ENCODE data around the gene IRAK4. TPM values are rescaled to one million over a fixed set of nuclear protein-coding genes. Genes with fewer than 3 reads are reported as not detected.

The IRAK4 gene
- total RNA-seq, 1 experiment from 2014 or later, result 15.3 TPM

DNA sequence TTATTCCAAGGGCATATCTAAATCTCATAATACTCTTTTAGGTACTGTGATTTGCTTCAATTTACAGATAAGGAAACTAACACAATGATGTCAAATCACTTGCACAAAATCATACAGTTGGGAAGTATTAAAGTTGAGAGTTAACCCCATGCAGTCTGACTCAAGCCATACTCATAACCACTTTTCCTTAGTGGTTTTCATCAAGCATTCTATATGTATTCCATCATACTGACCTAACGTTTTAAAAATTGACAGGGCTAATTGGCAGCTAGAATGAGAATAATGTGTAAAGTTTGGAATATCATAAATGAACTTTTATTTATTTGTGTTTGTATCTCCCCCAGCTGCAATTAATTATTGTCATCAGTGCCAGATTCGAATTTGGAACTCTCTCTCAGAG, 21.1 kb upstream of the IRAK4 start:
- H3K27me3 Mint-ChIP-seq (ENCODE audit: insufficient read depth, unreplicated experiment), result no peaks in the 10 kb centered on the region
- Histone ChIP-seq H3K4me3 (ENCODE audit: low read depth, low read length) (no peak overlapping the region), H3K27me3 (replicated peaks; ENCODE audit: control insufficient read depth, insufficient read depth, low read length) (no peaks in the 10 kb centered on the region), H3K36me3 (ENCODE audit: control insufficient read depth, insufficient read depth, low read length) (peaks cover 1% of the 10 kb centered on the region; the same call in 1 of the 2 replicates), H3K4me1 (no peaks in the 10 kb centered on the region), H3K9me3 (no peaks in the 10 kb centered on the region)
- POLR2A ChIA-PET, result no interaction called here
- BruUV-seq (replicated peaks), result no TSS peak
- no peak overlapping the region for H3K4me3 Mint-ChIP-seq (ENCODE audit: unreplicated experiment)
- H3K36me3 Mint-ChIP-seq (ENCODE audit: insufficient read depth, unreplicated experiment), result peaks cover 44% of the 10 kb centered on the region
- no peak for DNase-seq
- TF ChIP-seq, protein P1, sequence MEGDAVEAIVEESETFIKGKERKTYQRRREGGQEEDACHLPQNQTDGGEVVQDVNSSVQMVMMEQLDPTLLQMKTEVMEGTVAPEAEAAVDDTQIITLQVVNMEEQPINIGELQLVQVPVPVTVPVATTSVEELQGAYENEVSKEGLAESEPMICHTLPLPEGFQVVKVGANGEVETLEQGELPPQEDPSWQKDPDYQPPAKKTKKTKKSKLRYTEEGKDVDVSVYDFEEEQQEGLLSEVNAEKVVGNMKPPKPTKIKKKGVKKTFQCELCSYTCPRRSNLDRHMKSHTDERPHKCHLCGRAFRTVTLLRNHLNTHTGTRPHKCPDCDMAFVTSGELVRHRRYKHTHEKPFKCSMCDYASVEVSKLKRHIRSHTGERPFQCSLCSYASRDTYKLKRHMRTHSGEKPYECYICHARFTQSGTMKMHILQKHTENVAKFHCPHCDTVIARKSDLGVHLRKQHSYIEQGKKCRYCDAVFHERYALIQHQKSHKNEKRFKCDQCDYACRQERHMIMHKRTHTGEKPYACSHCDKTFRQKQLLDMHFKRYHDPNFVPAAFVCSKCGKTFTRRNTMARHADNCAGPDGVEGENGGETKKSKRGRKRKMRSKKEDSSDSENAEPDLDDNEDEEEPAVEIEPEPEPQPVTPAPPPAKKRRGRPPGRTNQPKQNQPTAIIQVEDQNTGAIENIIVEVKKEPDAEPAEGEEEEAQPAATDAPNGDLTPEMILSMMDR (IDR thresholded peaks at IDR 0.05; ENCODE audit: insufficient read depth in 1 of 2, low read depth in 1 of 2, low read length in 1 of 2, severe bottlenecking in 1 of 2, unreplicated experiment in 1 of 2), result no peak
- no peak overlapping the region for H3K27ac Mint-ChIP-seq (ENCODE audit: unreplicated experiment)
- intact Hi-C loops (cut with micrococcal nuclease; ENCODE audit: unreplicated experiment), result no loop called here
- H3K9me3 Mint-ChIP-seq (ENCODE audit: unreplicated experiment), result no peaks in the 10 kb centered on the region
- CTCF ChIA-PET, result no interaction called here
- H3K4me1 Mint-ChIP-seq (ENCODE audit: low read depth, unreplicated experiment), result no peaks in the 10 kb centered on the region

DNA sequence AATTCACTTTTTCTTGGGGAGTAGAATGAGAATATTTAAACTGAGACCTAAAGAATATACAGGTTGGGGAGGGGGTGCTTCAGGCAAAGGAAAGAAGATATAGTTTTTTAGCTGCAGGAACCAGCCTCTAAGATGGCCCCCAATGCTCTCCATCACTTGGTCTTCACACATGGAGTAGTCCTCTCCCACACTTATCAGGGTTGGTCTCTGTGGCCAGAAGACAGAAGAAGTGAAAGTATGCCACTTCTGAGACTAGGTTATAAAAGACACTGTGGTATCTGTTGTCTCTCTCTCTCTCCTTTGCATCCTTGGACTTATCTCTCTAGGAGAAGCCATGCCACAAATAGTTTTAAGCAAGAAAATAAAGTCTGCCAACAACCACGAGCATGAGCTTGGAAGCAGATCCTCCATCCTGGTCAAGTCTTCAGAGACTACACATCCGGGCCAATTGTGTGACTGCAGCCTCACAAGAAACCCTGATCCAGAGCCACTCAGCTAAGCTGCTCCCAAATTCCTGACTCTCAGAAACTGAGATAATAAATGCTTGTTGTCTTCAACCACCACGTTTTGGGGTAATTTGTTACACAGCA, 18.1 kb upstream of the IRAK4 start:
- ChIA-PET POLR2A (no interaction called here), CTCF (no interaction called here)
- no TSS peak for BruUV-seq (replicated peaks)
- Histone ChIP-seq H3K9me3 (no peaks in the 10 kb centered on the region), H3K36me3 (ENCODE audit: control insufficient read depth, insufficient read depth, low read length) (peaks cover 1% of the 10 kb centered on the region; the same call in 1 of the 2 replicates), H3K27me3 (replicated peaks; ENCODE audit: control insufficient read depth, insufficient read depth, low read length) (no peaks in the 10 kb centered on the region), H3K4me1 (no peaks in the 10 kb centered on the region), H3K4me3 (ENCODE audit: low read depth, low read length) (no peak overlapping the region)
- no peak for DNase-seq
- Mint-ChIP-seq H3K4me1 (ENCODE audit: low read depth, unreplicated experiment) (no peaks in the 10 kb centered on the region), H3K9me3 (ENCODE audit: unreplicated experiment) (no peaks in the 10 kb centered on the region), H3K36me3 (ENCODE audit: insufficient read depth, unreplicated experiment) (peaks cover 34% of the 10 kb centered on the region), H3K27ac (ENCODE audit: unreplicated experiment) (no peak overlapping the region), H3K27me3 (ENCODE audit: insufficient read depth, unreplicated experiment) (no peaks in the 10 kb centered on the region), H3K4me3 (ENCODE audit: unreplicated experiment) (no peak overlapping the region)
- TF ChIP-seq, protein P1 (IDR thresholded peaks at IDR 0.05; ENCODE audit: insufficient read depth in 1 of 2, low read depth in 1 of 2, low read length in 1 of 2, severe bottlenecking in 1 of 2, unreplicated experiment in 1 of 2), result no peak
- intact Hi-C loops (cut with micrococcal nuclease; ENCODE audit: unreplicated experiment), result no loop called here

DNA sequence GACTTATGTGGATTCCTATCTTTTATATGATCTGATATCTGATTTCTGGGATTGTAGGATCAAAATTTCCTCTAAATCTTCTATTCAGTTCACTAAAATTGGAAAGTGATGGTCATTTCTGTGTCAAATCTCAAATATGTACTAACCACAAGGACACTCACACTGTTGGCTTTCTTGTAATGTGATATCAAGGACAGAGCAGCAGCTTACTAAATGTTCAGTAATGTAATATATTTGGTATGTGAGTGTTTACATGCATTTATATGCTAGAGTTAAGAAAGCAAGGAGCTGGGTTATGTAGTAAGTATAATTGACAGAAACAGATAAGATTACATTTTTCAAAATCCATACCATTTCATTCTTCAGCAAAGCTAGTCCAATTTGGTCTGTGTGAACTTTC, 16.6 kb upstream of the IRAK4 start:
- Mint-ChIP-seq H3K9me3 (ENCODE audit: unreplicated experiment) (no peaks in the 10 kb centered on the region), H3K27ac (ENCODE audit: unreplicated experiment) (no peak overlapping the region), H3K4me3 (ENCODE audit: unreplicated experiment) (no peak overlapping the region), H3K36me3 (ENCODE audit: insufficient read depth, unreplicated experiment) (peaks cover 20% of the 10 kb centered on the region), H3K27me3 (ENCODE audit: insufficient read depth, unreplicated experiment) (no peaks in the 10 kb centered on the region), H3K4me1 (ENCODE audit: low read depth, unreplicated experiment) (no peaks in the 10 kb centered on the region)
- no peak for DNase-seq
- intact Hi-C loops (cut with micrococcal nuclease; ENCODE audit: unreplicated experiment), result no loop called here
- CTCF ChIA-PET, result no interaction called here
- no TSS peak for BruUV-seq (replicated peaks)
- POLR2A ChIA-PET, result no interaction called here
- TF ChIP-seq, protein P1 (IDR thresholded peaks at IDR 0.05; ENCODE audit: insufficient read depth in 1 of 2, low read depth in 1 of 2, low read length in 1 of 2, severe bottlenecking in 1 of 2, unreplicated experiment in 1 of 2), result no peak
- Histone ChIP-seq H3K9me3 (no peaks in the 10 kb centered on the region), H3K4me1 (no peaks in the 10 kb centered on the region), H3K27me3 (replicated peaks; ENCODE audit: control insufficient read depth, insufficient read depth, low read length) (no peaks in the 10 kb centered on the region), H3K4me3 (ENCODE audit: low read depth, low read length) (no peak overlapping the region), H3K36me3 (ENCODE audit: control insufficient read depth, insufficient read depth, low read length) (no peaks in the 10 kb centered on the region)
